HG03342 (cell line): Measurements from ENCODE around the gene GDPD5.

Experiments used
- ATAC-seq: cut with Tn5 transposase; IDR thresholded peaks from one replicate; pipeline ENCODE4 v1.9.1; 2021; ENCODE audit warnings: mild to moderate bottlenecking, moderate library complexity; ENCODE audit not compliant: unreplicated experiment

The GDPD5 gene

DNA sequence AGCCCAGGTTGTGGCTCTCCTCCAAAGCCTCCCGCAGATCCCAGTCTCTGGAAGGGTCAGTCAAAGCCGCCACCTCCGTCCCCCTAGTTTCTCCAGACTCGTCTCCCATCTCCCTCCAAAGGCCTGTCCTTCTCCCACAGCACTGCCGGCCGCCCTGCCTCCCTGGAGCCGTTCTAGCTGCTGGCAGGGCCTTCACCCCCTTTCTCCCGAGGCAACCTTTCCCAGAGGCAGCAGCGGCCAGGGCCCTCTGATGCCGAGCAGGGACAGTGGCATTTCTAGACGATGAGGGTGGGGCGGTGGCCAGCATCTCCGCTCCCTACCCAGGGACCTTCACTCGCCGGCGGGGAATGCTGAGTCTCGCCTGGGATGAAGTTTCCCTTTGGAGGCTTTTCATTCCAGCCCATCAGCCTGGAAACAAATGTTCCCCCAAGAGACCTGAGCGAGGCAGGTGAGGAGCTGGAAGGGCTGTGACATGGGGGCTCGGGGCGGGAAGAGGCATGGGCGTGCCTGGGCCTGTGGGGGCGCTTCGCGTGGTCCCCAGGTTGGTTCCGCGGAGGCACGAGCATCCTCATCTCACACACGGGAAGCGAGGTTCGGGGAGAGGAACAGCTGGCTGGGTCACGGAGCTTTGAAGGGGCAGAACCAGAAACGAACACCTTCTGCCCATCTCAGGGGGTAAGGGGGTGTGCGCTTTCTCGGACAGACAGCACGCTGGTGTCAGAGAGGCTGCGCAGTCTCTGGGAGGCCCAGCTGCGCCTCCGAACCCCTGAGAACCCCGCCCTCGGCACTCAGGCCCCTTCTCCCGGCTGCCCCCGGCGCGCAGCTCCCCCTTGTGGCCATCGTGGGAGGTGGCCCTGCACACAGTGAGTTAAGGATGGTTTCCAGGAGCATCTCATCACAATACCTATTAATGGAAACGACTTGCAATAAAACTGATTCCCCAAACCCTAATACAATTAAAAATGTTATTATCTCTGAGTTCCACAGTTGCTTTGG is 74.6 kb downstream of the GDPD5 start:
- no peak for ATAC-seq

DNA sequence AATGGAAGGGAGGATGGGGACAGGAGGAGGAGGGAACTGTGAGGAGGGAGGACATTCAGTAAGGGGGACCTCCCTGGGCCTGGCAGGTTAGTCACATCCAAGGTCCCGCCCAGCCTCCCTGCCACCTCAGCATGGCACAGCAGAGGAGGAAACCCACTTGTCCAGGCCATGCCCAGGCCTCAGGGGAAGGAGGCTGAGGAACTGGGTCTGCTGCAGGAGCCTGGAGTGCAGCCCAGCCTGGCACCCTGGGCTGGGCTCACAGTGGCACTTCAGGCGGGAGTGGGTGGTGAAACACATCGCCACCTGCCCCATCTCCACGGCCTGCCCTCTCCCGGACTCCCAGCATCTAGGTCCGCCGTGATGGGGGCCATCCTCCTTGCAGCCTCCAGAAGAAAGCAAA is 75.5 kb downstream of the GDPD5 start:
- no peak for ATAC-seq

DNA sequence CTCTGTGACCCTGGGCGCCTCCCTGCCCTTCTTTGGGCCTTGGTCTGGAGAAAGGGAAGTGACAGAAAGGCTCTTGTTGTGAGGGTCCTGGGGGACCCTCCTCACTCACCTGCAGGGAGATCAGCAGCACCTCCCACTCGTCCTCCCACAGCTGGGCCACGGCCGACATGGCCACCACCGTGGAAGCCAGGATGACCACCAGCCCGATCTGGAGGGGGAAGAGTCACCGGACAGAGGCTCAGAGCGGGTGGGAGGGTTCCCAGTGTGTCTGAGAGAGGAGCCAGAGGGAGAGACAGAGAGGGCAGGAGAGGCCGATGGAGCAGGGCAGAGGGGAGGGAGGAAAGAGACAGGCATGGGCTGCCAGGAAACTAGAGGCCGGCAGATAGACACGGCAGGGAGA is 76.0 kb downstream of the GDPD5 start:
- no peak for ATAC-seq

GRCh38 chr11:75449271-75449670 is 76.5 kb downstream of the GDPD5 start:
- ATAC-seq: no peak

DNA sequence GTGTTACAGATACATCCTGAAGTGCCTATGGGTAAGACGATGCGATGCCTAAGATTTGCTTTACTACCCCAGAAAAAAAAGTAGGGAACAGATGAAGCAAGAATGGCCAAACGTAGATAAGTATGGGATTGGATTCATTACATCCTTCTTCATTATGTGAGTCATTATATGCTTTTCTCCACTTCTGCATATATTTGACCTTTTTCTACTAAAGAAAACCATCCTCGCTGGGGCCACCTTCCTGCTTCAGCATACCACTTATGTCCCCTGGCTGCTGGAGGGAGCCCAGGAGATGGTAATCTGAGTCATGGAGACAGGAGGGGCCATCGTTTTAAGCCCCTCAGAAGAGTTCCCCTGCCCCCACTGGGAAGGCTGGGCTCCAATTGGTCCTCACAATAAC is 78.3 kb downstream of the GDPD5 start:
- no peak for ATAC-seq

DNA sequence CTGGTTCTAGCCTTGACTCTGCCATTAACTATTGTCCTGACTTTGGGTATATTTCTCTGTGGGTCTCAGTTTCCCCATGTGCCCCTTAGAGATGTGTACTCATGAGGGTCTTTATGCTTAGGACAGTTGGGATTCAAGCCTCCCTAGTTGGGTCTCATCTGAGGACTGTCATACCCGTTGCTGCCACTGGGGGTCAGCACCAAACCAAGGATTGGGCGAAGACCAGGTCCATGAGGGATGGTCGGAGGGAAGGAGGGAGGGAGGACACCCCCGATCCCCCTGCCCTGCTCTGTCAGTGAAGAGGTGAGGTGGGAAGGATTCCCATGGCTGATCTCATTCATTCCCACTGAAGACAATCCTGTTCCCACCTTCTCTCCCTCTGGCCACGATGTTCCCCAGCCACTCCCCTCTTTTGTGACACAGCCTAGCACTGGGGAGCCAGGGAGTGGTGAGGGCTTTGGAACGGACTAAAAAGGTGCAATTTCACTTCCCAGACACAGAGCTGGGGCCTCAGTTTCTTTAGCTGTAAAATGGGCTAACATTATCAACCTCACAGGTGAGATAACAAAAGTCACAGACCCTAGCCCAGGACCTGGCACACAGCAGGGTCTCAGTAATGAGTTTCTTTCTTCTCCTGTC is 80.3 kb downstream of the GDPD5 start:
- no peak for ATAC-seq

DNA sequence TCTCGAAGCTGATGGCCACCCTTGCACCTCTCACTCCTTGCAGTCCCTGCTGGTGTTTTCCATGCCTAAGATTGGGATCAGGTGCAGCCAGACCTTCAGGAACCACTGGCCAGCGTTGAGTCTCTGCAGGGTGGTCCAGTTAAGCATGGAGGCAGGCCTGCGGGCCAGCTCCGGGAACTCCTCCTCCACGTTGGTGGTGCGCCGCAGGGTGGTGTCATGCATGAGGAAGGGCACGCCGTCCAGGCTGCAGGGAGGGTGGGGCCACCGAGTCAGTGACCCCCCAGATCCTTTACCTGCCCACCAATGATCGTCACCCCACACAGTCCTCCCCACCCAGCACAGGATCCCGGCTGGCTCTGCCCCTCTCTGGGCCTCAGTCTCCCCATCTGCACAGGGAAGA is 82.7 kb downstream of the GDPD5 start:
- no peak for ATAC-seq

DNA sequence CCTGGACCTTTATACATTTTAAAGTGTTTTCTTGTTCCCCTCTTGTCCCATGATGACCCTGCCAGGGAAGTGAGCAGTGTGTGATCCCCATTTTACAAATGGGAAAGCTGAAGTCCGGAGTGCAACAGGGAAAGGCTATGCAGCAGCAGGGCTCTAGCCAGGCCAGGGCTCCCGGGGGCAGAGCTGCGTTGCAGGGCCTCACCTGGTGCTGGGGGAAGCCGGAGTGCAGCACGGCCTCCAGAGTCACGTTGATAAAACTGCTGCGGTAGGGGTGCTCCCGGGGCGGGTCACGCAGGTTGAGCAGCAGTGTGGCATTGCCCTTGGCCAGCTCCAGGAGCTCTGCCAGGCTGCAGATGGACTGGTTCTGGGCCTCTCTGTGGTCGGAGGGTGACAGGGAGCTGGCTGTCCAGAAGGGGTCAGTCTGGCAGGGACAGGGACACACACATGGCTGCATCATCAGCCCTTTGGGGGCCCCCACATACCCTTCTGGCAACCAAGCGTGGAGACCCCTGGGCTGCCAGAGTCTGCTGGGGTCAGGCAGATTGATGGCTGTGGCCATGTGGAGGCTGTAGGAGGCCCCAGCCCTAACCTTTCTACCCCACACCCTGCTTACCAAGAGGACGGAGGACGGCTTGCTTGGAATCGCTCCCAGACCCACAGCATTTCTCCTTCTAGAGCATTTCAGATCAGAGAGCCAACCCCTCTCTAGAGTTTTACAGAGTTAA is 83.4 kb downstream of the GDPD5 start:
- ATAC-seq: no peak

- no peak for ATAC-seq
Measured at GRCh38 chr11:75441804-75442132, 84.0 kb downstream of the GDPD5 start.

DNA sequence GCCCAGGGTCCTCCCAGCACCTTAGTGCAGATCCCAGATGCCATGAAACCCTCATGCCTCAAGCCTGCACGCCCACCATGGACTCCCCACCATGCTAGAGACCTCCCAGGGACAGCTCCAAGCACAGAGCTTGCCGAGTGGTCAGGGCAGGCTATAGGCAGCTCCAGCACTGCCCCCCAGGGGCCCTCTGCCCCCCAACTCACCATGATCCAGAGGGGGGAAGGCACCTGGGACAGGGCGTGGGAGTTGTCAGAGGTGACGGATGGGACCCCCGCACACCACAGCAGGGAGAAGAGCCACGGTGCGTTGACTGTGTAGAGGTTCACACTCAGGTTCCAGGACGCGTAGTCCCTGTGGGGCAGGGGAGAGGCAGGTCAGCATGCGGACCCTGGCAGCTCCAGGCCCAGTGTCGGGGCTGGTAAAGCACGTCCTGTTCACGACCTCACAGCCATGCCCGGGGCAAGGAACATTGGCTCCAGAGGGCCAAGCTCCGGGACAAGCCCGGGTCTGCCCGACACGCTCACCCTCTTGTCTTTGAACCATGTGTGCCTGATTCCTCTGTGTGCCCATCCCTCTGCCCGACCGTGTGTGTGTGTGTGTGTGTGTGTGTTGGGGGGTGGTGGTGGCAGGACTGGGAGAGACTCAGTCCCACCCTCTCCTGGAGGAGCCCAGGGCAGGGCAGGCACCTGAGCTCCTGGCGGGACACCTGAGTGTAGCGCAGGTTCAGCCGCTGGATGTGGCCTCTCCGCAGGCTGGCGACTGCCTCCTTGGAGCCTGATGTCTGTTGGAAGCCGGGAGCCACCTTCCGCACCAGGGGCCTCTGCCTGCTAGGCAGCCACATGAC is 84.6 kb downstream of the GDPD5 start:
- ATAC-seq: no peak

DNA sequence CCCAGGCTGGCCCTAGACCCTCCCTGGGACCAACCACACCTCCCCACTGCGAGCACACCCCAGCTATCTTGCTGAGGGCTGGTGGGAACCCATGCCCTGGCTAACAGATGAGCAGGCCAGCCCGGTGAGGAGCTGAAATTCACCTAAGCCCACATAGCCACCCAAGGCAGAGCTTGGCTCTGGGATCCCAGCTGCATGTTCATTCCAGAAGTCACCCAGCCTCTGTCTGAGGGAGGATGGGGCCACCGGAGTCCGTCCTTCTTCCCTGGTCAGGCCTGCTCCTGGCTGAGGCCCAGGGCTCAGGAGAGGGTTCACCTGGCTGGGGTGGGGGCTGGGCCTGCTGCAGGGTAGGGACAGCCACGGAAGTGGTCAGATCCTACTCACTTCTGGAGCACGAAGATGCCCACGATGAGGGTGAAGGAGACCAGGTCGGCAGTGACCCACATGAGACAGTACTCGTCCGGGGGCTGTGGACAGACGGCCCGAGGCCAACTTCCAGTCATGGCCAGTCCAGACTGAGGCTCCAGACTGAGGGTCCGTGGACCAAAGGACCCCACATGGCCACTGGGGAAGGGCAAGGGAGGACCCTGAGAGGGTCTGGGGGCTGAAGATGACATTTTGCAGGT is 86.1 kb downstream of the GDPD5 start:
- ATAC-seq: no peak

DNA sequence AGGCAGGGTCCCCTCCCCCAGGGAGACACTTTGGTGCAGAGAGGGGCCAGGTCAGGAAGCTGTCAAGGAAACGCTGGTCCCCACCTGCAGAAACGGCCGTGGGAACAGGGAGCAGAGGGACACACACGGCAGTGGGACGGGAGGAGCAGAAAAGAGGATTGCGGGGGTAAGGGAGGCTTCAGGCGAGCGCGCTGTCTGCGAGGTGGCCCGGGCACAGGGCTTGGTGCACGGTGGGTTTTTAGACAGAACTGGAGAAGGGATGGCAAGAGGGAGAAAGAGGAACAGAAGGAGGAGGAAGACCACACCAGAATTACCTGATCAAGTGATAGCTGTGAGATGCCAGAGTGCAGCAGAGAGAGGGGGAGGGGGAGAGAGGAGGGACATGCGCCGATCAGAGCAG is 86.7 kb downstream of the GDPD5 start:
- no peak for ATAC-seq

DNA sequence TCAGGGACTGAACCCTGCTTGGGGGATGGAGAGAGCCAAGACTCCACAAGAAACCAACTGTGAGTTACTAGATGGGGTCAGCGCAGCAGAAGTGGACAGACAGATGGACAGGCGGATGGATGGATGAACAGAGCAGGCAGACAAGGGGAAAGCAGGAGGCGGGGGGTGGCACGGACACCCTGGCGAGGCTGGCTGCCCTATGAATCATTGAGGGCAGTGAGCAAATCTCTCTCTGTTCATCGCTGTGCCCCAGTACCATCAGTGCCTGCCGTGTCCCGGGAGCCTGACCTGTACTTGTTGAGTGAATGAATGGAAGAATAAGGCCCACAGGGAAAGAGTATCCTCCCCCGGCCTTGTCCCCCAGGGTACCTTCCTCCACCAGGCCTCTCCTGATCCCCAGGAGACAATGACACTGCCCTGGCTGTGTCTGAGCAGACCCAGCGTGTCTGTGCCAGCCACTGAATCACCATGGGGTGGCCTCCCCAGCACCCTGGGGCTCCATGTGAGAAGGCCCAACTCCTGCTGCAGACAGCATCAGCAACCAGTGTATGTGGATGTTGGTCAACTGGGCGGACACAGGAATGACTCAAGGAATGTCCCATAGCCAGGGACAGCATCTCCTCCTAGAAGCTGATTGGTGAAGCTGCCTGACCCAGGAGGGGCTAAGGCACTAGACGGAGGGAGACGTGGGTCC is 87.6 kb downstream of the GDPD5 start:
- no peak for ATAC-seq

GRCh38 chr11:75436806-75437205 is 88.9 kb downstream of the GDPD5 start:
- no peak for ATAC-seq

DNA sequence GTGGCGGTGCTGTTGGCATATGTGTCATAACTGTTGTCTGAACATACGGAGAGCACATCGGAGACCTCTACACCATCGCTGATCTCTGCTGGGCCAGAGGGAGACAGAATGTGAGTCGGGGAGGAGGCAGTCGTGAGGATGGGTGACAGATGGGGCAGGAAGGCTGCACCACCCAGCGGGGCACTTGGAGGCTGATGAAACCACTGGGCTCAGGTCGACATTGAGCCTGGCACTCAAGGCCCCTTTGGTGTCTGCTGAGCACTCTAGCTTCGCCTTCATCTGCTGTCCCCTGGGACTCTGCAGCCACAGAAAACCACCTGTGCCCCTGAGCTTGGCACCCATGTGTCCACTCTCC is 90.2 kb downstream of the GDPD5 start:
- ATAC-seq: no peak

DNA sequence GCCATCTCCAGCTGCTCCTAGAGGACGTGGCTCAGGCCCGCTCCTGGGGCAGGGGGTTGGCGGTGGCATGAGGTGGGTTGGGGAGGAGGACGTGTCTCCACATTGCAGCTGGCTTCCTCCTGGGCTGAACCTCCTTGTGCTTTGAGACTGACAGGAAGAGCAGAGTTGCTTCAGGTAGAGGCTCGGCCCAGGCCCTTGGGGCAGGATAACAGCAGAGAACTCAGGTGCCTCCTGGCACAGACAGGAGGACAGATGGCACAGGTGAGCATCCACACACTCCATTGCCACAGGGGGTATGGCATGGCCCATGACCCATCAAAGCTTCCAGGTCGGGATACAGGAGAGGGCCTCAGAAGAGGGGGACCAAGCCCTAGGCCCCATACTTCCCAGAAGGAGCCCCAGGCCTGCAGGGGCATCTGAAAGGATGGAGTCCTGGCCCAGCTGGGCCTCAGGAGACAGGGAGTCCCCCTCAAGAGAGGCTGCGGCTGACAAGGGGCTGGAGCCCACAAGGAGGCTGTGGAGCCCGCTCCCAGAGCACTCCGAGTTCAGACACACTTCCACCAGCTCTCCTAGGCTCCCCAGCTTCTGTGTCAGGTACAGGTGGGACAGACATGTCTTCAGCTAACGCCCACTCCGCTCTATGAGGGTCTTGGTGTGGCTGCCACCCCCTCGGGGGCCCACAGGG is 90.7 kb downstream of the GDPD5 start:
- no peak for ATAC-seq

- no peak for ATAC-seq
Measured at GRCh38 chr11:75434051-75434450, 91.7 kb downstream of the GDPD5 start.

DNA sequence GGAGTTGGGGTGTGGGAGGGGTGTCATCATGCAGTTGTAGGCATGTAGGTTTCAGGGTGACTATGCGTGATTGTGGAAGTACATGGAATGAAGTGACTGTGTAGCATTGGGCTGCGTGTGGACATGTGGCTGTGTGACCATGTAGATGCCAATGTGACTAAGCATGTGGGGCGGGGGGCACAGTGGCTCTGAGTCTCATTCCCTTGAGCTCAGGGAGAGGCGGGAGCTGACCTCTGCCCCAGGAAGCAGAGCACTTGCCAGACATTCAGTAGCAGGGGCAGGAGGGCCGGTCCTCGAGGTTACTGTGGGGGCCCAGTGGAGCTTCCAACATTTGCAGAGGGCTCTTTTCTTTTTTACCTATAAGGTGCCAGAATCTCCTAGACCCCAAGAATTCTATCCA is 92.3 kb downstream of the GDPD5 start:
- no peak for ATAC-seq

GRCh38 chr11:75432911-75433321 is 92.8 kb downstream of the GDPD5 start, which contains the start of gene KLHL35:
TSS of gene KLHL35 (minus strand) at chr11:75433203. CDS start at chr11:75430629, 2,574 bp downstream.
- ATAC-seq: no peak
